ENCODE measurements around the gene PGGT1B. TPM values are rescaled to one million over a fixed set of nuclear protein-coding genes. Genes with fewer than 3 reads are reported as not detected.

The PGGT1B gene
- total RNA-seq (2022; extraction: Qiagen RNA extraction): 17.7 to 25.0 TPM (median 21.5 TPM) in 5 replicates

DNA sequence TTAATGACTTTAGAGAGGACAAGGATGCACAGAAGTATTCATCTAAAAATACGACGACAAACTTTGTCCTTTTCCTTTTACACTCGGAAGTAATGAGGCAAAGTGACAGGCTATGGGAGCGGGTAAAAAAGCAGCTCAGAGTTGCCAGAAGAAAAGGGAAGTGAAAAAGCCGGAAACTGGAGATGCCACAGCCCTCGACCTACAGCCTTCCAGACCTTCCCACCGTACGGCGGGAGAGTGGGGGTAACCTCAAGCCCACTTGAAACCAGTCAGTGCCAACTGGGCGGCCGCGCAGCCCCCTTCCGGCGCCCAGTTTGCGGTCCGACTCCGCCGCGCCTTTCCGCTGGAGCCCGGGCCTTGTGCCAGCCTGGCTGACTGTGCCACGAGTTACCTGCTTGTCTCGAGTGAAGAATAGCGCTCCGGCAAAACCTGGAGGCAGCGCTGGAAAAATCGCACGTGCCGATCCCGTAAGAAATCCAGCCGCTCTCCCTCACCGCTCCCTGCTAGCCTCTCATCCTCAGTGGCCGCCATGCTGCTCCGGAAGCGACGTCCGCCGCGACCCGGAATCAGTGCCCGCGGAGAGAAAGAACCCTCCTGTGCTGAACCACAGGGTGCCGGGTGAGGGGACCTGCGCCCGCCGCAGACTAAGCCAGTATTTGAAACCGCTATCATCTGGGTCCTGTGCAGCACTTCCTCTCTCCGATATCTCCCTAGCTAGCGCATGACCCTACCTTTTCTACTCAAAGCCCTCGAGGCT, at the start of gene PGGT1B:
PGGT1B (minus strand) TSS at position 557 of the 757 bp plus-strand sequence; CDS start at position 531, 26 bp downstream.

DNA sequence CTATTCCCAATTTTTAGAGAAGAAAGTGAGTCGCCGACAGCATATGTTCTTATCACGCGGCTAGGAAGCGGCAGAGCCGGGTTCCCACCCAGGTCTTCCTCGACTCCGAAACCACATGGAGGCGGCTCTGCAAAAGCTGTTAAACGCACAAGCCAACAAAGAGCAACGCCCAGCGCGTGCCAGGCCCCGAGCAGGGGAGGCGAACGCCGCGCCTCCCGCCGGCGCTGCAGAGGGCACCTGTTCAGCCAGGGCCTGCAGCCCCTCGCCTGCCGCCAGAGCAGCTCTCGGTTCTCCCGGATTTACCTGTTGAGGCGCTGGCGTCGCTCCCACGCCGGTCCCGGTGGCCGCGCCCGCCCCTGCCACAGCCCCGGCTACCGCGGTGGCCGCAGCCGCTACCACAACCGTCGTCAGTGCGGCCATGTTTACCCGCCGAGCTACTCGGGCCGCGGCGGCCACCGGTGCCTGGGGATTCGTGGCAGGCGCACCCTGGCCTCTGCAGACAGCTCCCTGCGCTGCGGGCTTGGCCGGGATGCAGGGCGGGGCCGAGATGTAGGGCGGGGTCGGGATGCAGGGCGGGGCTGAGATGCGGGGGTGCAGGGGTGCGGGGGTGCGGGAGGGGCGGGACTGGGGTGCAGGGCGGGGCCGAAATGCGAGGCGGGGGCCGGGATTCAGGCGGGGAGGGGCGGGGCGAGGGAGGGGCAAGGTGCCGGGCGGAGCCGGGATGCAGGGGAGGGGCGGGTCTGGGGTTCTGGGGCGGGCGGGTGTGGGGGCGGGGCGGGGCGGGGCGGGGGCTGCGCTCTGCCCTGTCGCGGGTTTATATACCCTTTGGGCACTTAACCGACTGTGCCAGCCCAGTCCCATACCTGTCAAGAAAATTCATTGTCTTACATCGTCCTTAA, 33.7 kb upstream of the PGGT1B start, which contains the start of gene CCDC112:
CCDC112 (minus strand) TSS at position 531 of the 899 bp plus-strand sequence; CDS start at position 420, 111 bp downstream.

DNA sequence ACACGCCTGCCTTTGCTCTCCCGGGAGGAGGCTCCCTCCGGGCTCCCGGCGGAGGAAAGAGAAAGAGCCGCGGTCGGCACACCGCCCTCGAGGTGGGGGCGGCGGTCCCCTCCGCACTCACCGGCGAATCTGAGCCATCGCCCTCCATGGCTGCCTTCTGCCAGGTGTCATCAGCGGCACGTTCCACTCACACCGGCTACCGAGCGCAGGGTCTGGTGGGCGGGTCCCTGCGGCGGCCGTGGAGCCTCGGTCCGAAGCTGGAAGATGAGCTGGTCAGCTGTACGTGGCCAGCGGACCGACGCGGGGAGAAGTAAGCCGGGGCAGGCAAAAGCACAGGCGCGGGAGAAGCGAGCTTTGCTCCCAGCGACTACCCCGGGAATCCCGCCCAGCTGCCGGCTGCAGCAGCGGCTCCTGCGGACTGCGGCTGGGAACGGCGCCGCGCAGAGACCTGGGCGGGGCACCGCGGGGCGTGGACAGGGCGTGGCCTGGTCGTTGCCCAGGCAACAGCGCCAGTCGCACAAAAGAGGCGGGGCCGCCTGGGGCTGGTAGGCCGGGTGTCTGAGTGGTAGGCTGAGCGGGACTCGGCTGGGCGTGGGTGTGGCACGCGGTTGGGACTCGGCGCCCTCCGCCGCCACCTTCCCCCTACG, 93.1 kb downstream of the PGGT1B start, which contains the start of gene TRIM36:
TRIM36 (minus strand) TSS at position 422 of the 647 bp plus-strand sequence; CDS start at position 148, 274 bp downstream.

Other genes starting within 250 kb of the PGGT1B start
- 1.5 to 2.4 TPM (median 2.3 TPM) in 5 replicates for gene TRIM36, start 93.0 kb downstream of the PGGT1B start, total RNA-seq (2022; extraction: Qiagen RNA extraction)
- 7.1 to 12.9 TPM (median 7.7 TPM) in 5 replicates for gene CCDC112, start 33.8 kb upstream of the PGGT1B start, total RNA-seq (2022; extraction: Qiagen RNA extraction)